H1 (cell line): ENCODE data around the gene INPP5A. TPM values are rescaled to one million over a fixed set of nuclear protein-coding genes. Genes with fewer than 3 reads are reported as not detected.

Experiments used
- ATF2 ChIP-seq: IDR thresholded peaks from 2 replicates; pipeline ENCODE4 v1.6.1; 2012; ENCODE audit warnings: low read length, inconsistent platforms
- CHD7 ChIP-seq: fragments of 300-600 bp; sonication (generic); IDR thresholded peaks from 2 replicates; pipeline ENCODE4 v1.7.1; 2012; ENCODE audit warnings: low read length, moderate library complexity, mild to moderate bottlenecking, inconsistent platforms; ENCODE audit not compliant: insufficient replicate concordance
- KDM1A ChIP-seq: fragments of 200-600, 300-600 bp; sonication (generic); IDR thresholded peaks from 2 replicates; pipeline ENCODE4 v1.7.1; 2016; ENCODE audit warnings: mild to moderate bottlenecking, low read length, borderline replicate concordance
- POLR2A ChIP-seq, 2 experiments: IDR thresholded peaks; 1 replicate in 1 of 2; 2 replicates in 1 of 2; pipeline ENCODE4 v1.6.1; 2011; ENCODE audit warnings: low read depth in 2 of 2, low read length in 2 of 2, mild to moderate bottlenecking in 2 of 2; ENCODE audit errors: control extremely low read depth in 1 of 2
- SP1 ChIP-seq: IDR thresholded peaks from 2 replicates; pipeline ENCODE4 v1.6.1; 2011; ENCODE audit warnings: low read depth, low read length
- SP4 ChIP-seq: IDR thresholded peaks from 2 replicates; pipeline ENCODE4 v1.6.1; 2012; ENCODE audit warnings: low read length, inconsistent platforms
- TAF7 ChIP-seq: optimal IDR thresholded peaks from 2 replicates; pipeline ENCODE3; 2011; ENCODE audit warnings: low read depth, mild to moderate bottlenecking, inconsistent platforms, low read length, moderate library complexity, borderline replicate concordance
- ZNF274 ChIP-seq: IDR thresholded peaks from 2 replicates; pipeline ENCODE4 v1.7.0; 2012; ENCODE audit warnings: low read length, borderline replicate concordance; ENCODE audit errors: extremely low read depth
- polyA plus RNA-seq, 7 experiments: library from polyadenylated mRNA; depleted of rRNA in 3 of 7; stranded (reverse) in 5 of 7; unstranded in 2 of 7; fragments of >200 nt in 5 of 7; fragments of 200-250 nt in 2 of 7; gene quantifications; 1 replicate in 5 of 7; 2 replicates in 1 of 7; 4 replicates in 1 of 7; pipeline versions ENCODE4 v1.2.1 to v1.2.3, GENCODE V29; 2011 to 2013; ENCODE audit warnings: missing spikeins in 2 of 7, mixed read lengths in 2 of 7
- total RNA-seq: library from RNA; stranded (reverse); fragmentation: NEBNext Ultra II Directional; extraction: Animal tissue kit (Norgen Biotek cat#: 25700); gene quantifications from 2 replicates; pipeline ENCODE4 v1.2.1, GENCODE V29; 2021

The INPP5A gene
- total and polyA plus RNA-seq, 2 of the 8 experiments (the other 6 are each of a cell fraction or from before 2014, with no cell fraction given), result 19.7 to 27.5 TPM

GRCh38 chr10:132774902-132775863 lies 237.6 kb downstream of the INPP5A start (continued):
- TF ChIP-seq SP1 (no peak), KDM1A (no peak), ATF2 (no peak), POLR2A (IDR thresholded peaks at IDR 0.05; ENCODE audit: control extremely low read depth in 1 of 2, low read depth in 2 of 2, low read length in 2 of 2) (no peak), ZNF274 (no peak), SP4 (no peak), CHD7 (no peak), TAF7 (no peak)
